Measurements from ENCODE around the gene ACTG2.

Gene ACTG2

DNA sequence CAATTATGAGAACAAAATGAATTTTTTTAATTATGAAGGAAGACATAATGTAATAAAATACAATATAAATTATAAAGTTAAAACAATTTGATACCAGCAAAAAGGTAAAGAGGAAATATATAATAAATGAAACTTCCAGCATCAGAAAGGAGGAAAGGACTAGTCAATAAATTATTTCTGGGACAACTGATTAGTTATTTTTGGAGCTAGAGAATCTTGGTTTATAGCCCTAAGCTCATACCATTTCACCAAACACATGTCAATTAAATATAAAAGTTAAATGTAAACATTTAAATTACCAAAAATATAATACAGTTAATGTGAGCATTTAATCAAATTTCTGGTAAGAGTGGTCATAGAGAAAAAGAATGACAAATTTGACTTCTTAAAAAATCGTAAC is 12.1 kb downstream of the ACTG2 start:
- H3K27me3 ChIP-seq (ENCODE audit: insufficient read depth, poor library complexity, severe bottlenecking), result no peaks in the 10 kb centered on the region
- no peak for DNase-seq (ENCODE audit: low read depth in 1 of 2, low spot score in 1 of 2)
- H3K4me3 ChIP-seq (replicated peaks; ENCODE audit: insufficient read depth, low read length), result no peak overlapping the region
- no peak for TF ChIP-seq SPI1 (IDR thresholded peaks at IDR 0.05; ENCODE audit: borderline replicate concordance, low read depth)
- TF ChIP-seq, protein P1, sequence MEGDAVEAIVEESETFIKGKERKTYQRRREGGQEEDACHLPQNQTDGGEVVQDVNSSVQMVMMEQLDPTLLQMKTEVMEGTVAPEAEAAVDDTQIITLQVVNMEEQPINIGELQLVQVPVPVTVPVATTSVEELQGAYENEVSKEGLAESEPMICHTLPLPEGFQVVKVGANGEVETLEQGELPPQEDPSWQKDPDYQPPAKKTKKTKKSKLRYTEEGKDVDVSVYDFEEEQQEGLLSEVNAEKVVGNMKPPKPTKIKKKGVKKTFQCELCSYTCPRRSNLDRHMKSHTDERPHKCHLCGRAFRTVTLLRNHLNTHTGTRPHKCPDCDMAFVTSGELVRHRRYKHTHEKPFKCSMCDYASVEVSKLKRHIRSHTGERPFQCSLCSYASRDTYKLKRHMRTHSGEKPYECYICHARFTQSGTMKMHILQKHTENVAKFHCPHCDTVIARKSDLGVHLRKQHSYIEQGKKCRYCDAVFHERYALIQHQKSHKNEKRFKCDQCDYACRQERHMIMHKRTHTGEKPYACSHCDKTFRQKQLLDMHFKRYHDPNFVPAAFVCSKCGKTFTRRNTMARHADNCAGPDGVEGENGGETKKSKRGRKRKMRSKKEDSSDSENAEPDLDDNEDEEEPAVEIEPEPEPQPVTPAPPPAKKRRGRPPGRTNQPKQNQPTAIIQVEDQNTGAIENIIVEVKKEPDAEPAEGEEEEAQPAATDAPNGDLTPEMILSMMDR (IDR thresholded peaks at IDR 0.05; ENCODE audit: insufficient read depth, low read length), result no peak
- no peak overlapping the region for H3K27ac ChIP-seq (replicated peaks)

DNA sequence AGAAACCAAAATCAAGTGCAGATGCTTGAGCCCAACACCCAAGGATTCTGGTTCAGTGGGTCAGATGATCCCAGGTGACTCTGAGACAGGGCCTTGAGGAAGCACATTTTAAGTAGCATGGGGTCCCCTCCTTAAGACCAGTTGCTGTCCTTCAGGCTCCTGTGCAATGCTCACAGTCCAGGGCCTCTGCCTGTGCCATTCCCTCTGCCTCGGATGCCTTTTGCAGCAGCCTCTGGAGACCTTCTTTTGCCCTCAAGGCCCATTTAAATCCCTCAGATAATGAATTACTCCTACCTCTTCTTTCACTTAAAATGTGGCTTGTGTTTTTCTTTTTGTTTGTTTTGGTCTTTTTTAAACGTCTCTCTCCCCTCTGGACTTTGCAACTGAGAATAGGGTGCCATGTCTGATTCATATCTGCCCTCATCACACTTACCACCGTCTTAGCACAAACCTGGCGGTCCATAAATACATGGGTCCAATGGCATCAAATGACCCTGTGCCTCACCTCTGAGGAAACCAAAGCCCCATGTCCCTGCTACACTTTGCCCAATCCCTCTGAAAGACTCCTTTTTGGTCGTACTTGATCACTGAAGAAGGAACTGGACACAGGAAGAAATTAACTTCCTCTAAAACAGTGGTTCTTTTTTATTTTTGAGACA is 14.2 kb downstream of the ACTG2 start:
- no peaks in the 10 kb centered on the region for H3K27me3 ChIP-seq (ENCODE audit: insufficient read depth, poor library complexity, severe bottlenecking)
- TF ChIP-seq SPI1 (IDR thresholded peaks at IDR 0.05; ENCODE audit: borderline replicate concordance, low read depth) (no peak), GABPA (IDR thresholded peaks at IDR 0.05; ENCODE audit: low read depth) (no peak), POLR2AphosphoS5 (IDR thresholded peaks at IDR 0.05; ENCODE audit: low read depth) (no peak), REST (IDR thresholded peaks at IDR 0.05; ENCODE audit: insufficient replicate concordance, low read depth) (no peak)
- TF ChIP-seq, protein P1 (IDR thresholded peaks at IDR 0.05; ENCODE audit: insufficient read depth, low read length), result no peak

DNA sequence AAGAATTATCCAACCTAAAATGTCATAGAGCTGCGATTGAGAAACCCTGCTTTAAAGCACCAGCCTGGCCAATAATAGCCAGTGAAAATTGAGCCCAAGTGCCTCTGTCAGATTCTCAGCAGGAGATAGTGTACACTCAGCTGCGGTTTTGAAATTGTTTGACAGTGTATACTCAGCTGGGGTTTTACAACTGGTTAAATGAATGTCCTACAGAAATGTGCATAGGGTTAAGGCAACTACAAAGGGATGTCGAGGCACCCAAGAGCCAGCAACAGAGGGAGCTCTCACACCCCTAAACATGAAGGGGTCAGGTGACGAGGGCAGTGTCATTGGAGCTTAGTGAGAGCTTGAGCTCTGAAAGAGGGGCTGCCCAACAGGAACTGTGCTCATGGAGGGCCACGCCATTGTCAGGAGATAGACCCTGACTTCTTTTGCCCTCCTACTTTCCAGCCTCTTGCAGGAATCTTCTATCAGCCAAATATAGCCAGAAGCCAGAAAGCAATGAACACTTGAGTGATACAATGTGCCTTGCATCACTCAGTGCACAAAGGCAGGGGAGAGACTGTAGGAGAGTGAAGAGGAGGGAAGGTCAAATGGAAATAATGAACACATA is 15.1 kb downstream of the ACTG2 start:
- Histone ChIP-seq H3K4me3 (replicated peaks; ENCODE audit: insufficient read depth, low read length) (no peak overlapping the region), H3K27ac (replicated peaks) (no peak overlapping the region), H3K27me3 (ENCODE audit: insufficient read depth, poor library complexity, severe bottlenecking) (no peaks in the 10 kb centered on the region)
- TF ChIP-seq, protein P1 (IDR thresholded peaks at IDR 0.05; ENCODE audit: insufficient read depth, low read length), result no peak
- TF ChIP-seq REST (IDR thresholded peaks at IDR 0.05; ENCODE audit: insufficient replicate concordance, low read depth), result no peak
- no peak for TF ChIP-seq GABPA (IDR thresholded peaks at IDR 0.05; ENCODE audit: low read depth)
- no peak for TF ChIP-seq POLR2AphosphoS5 (IDR thresholded peaks at IDR 0.05; ENCODE audit: low read depth)
- TF ChIP-seq SPI1 (IDR thresholded peaks at IDR 0.05; ENCODE audit: borderline replicate concordance, low read depth), result no peak
- DNase-seq (ENCODE audit: low read depth in 1 of 2, low spot score in 1 of 2), result peak in 1 of 2 experiments; percentile 13

More for the DNA sequence above, 14.2 kb downstream of the ACTG2 start:
- H3K27ac ChIP-seq (replicated peaks), result no peak overlapping the region
- H3K4me3 ChIP-seq (replicated peaks; ENCODE audit: insufficient read depth, low read length), result no peak overlapping the region
- DNase-seq (ENCODE audit: low read depth in 1 of 2, low spot score in 1 of 2), result no peak
